Tibial artery (tissue), 4 donors: Measurements from ENCODE around the gene ATP11B.
A peak's percentile ranks its signal among the peaks of the same experiment; 100 is the strongest.
"Not testable (repeated sequence)": the region's sequence is repeated elsewhere in the genome, so short reads cannot be mapped to it uniquely, and the experiment has no call there.

Source experiments
- DNase-seq, 2 donors: peaks; one replicate each; pipeline ENCODE4 v3.0.0-alpha.2; 2019
- H3K27ac ChIP-seq, 2 donors: fragments of 200-600 bp; sonication (generic) in 1 of 2; 1 replicate in 1 of 2; 2 replicates in 1 of 2; pipeline ENCODE4 v1.5.1; 2018 to 2019; ENCODE audit warnings: mild to moderate bottlenecking in 1 of 2
- H3K27me3 ChIP-seq, 2 donors: fragments of 200-600 bp; sonication (generic) in 1 of 2; one replicate each; pipeline versions ENCODE4 v1.5.1 to v1.6.0; 2016 to 2019
- H3K36me3 ChIP-seq, 3 donors: fragments of 200-600 bp; sonication (generic) in 2 of 3; one replicate each; pipeline ENCODE4 v1.5.1; 2016 to 2019; ENCODE audit warnings: mild to moderate bottlenecking in 2 of 3
- H3K4me1 ChIP-seq, 4 donors: fragments of 200-600 bp; sonication (generic) in 2 of 4; 1 replicate in 3 of 4; 2 replicates in 1 of 4; pipeline ENCODE4 v1.5.1; 2016 to 2019
- H3K4me3 ChIP-seq, 2 donors: fragments of 200-600 bp; sonication (generic) in 1 of 2; 1 replicate in 1 of 2; 2 replicates in 1 of 2; pipeline ENCODE4 v1.5.1; 2018 to 2019; ENCODE audit warnings: mild to moderate bottlenecking in 2 of 2
- H3K9me3 ChIP-seq, 3 donors: fragments of 200-600 bp; sonication (generic) in 1 of 3; one replicate each; pipeline ENCODE4 v1.5.1; 2016 to 2019
- CTCF ChIP-seq, 2 experiments: fragments of 200-600 bp in 1 of 2; fragments of 450-650 bp in 1 of 2; IDR thresholded peaks; one replicate each; pipeline ENCODE4 v1.5.1; 2017 to 2019; ENCODE audit warnings: antibody characterized with exemption in 2 of 2, mild to moderate bottlenecking in 1 of 2, moderate library complexity in 1 of 2
- intact Hi-C: fragments of 100-400 bp; cut with DNase I; formaldehyde crosslinking; loops from one replicate; pipeline ENCODE4 v1.15.0; 2023; ENCODE audit warnings: low total_unique reads

ATP11B gene

DNA sequence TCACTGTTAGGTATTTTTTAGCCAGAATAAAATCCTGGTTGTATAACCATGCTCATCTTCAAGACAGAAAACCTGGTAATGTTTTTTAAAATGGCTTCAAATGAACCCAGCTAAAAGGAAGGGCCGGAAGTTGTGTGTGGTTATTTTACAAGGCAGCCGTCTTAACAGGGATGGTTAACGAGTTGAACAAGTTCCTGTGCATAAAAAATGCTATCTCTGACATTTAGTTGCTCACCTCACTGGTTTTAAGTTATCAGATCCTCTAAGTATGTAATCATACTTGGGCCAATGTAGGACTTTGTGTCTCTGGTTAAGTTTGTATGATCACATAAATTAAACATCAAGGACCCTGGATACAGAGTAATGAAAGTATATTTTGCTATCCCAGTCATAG, 2.1 kb downstream of the ATP11B start:
- no peaks in the 10 kb centered on the region for H3K27me3 ChIP-seq
- H3K27ac ChIP-seq: no peak overlapping the region
- TF ChIP-seq CTCF (IDR thresholded peaks at IDR 0.05): no peak
- peaks cover 0 to 17% (median 13%) of the 10 kb centered on the region in 4 donors for H3K4me1 ChIP-seq
- intact Hi-C loops: no loop called here
- no peaks in the 10 kb centered on the region for H3K36me3 ChIP-seq
- peak overlapping the region; percentile 81 to 84 for H3K4me3 ChIP-seq
- no peak for DNase-seq
- no peaks in the 10 kb centered on the region for H3K9me3 ChIP-seq

DNA sequence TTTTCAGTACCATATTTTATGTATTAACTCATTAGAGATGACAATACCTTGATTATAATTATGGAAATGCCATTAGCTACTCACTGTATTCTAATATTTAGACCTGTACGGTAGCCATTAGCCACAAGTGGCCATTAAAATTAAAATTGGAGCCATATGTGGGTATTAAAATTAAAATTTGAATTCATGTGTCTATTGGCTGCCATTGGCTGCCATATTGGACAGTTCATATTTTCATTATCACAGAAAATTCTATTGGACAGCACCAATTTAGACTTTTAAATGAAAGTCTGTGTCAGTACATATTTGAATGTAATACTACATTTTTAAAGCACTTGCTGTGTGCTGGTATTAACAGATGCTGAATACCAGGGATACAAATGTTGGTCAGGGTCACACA, 3.0 kb downstream of the ATP11B start:
- H3K36me3 ChIP-seq: no peaks in the 10 kb centered on the region
- H3K9me3 ChIP-seq: no peaks in the 10 kb centered on the region
- H3K4me1 ChIP-seq: peaks cover 0 to 17% (median 13%) of the 10 kb centered on the region in 4 donors
- H3K27ac ChIP-seq: no peak overlapping the region
- H3K4me3 ChIP-seq: no peak overlapping the region
- TF ChIP-seq CTCF (IDR thresholded peaks at IDR 0.05): no peak
- DNase-seq: no peak
- no peaks in the 10 kb centered on the region for H3K27me3 ChIP-seq
- intact Hi-C loops: no loop called here

- no peak overlapping the region for H3K4me3 ChIP-seq
- no peaks in the 10 kb centered on the region for H3K27me3 ChIP-seq
- DNase-seq: no peak
- H3K9me3 ChIP-seq: no peaks in the 10 kb centered on the region
- H3K4me1 ChIP-seq: peaks cover 0 to 19% (median 13%) of the 10 kb centered on the region in 4 donors
- no peak overlapping the region for H3K27ac ChIP-seq
- no peaks in the 10 kb centered on the region for H3K36me3 ChIP-seq
- intact Hi-C loops: no loop called here
- no peak for TF ChIP-seq CTCF (IDR thresholded peaks at IDR 0.05)
Observed at GRCh38 chr3:182797876-182798275, 4.6 kb downstream of the ATP11B start.

DNA sequence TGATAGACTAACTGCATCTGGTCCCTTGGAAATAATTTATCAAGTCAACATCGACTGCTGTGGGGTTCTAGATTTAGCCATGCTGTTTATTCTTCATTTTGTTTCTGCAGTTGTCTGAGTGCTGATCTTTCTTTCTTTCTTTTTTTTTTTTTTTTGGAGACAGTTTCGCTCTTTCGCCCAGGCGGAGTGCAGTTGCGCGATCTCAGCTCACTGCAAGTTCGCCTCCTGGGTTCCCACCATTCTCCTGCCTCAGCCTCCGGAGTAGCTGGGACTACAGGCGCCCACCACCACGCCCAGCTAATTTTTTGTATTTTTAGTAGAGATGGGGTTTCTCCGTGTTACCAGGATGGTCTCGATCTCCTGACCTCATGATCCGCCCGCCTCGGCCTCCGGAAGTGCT, 5.8 kb downstream of the ATP11B start:
- not testable (repeated sequence) for H3K27ac ChIP-seq

GRCh38 chr3:182800508-182800907, 7.2 kb downstream of the ATP11B start:
- peaks cover 0 to 20% (median 6%) of the 10 kb centered on the region in 4 donors for H3K4me1 ChIP-seq
- no peak overlapping the region for H3K4me3 ChIP-seq
- no peak for DNase-seq
- intact Hi-C loops: no loop called here
- no peaks in the 10 kb centered on the region for H3K27me3 ChIP-seq
- TF ChIP-seq CTCF (IDR thresholded peaks at IDR 0.05): no peak
- no peaks in the 10 kb centered on the region for H3K36me3 ChIP-seq
- H3K27ac ChIP-seq: no peak overlapping the region
- no peaks in the 10 kb centered on the region for H3K9me3 ChIP-seq

More for the DNA sequence above, 5.8 kb downstream of the ATP11B start:
- intact Hi-C loops, H3K4me3 ChIP-seq, DNase-seq, H3K9me3 ChIP-seq, H3K36me3 ChIP-seq, H3K27me3 ChIP-seq: not testable (repeated sequence)
- peaks cover 0 to 30% (median 13%) of the 10 kb centered on the region in 4 donors for H3K4me1 ChIP-seq

- Histone ChIP-seq H3K27me3 (no peaks in the 10 kb centered on the region), H3K27ac (no peak overlapping the region), H3K4me1 (peaks cover 0 to 15% (median 3%) of the 10 kb centered on the region in 4 donors), H3K36me3 (no peaks in the 10 kb centered on the region), H3K4me3 (no peak overlapping the region), H3K9me3 (no peaks in the 10 kb centered on the region)
- intact Hi-C loops: no loop called here
- DNase-seq: no peak
- TF ChIP-seq CTCF (IDR thresholded peaks at IDR 0.05): no peak
Observed at GRCh38 chr3:182802413-182803390, 9.4 kb downstream of the ATP11B start.
